HepG2 (cell line): Measurements from ENCODE around the gene FIS1. TPM values are rescaled to one million over a fixed set of nuclear protein-coding genes. Genes with fewer than 3 reads are reported as not detected.

Source experiments
- ATAC-seq: fragments of 200-7000 bp; cut with Tn5 transposase; 3 replicates; pipeline ENCODE4 v1.9.1; 2020; ENCODE audit warnings: mild to moderate bottlenecking, moderate library complexity
- BruUV-seq: library from RNA; stranded (reverse); fragments of 400-500 nt; replicated peaks from 2 replicates; lab custom pipeline; 2021; lab: Mats Ljungman, UMichigan
- CTCF ChIA-PET: fragments of 300-600 bp; formaldehyde crosslinking; extraction: SDS; loops from one replicate; lab custom pipeline; 2021; ENCODE audit warnings: low total read pairs, inconsistent platforms, low intra/inter-chr PET ratio; lab: Yijun Ruan, JAX
- POLR2A ChIA-PET: fragments of 350-600 bp; sonication (Branson Sonifier 250); formaldehyde crosslinking; loops from one replicate; lab custom pipeline; 2020; ENCODE audit warnings: antibody characterized with exemption, inconsistent platforms; lab: Yijun Ruan, JAX
- DNase-seq: peaks from one replicate; pipeline ENCODE4 v3.0.0-alpha.2; 2015; ENCODE audit warnings: low spot score
- FAIRE-seq: peaks from 3 replicates; lab custom pipeline; 2011; peaks lifted over from hg19 to GRCh38; lab: Jason Lieb, UNC
- H2AFZ ChIP-seq: one replicate; pipeline ENCODE4 v1.6.1; 2011; ENCODE audit warnings: low read length, inconsistent platforms
- H3K27ac ChIP-seq: fragments of 300-600 bp; 3 replicates; pipeline ENCODE4 v1.8.0; 2011; ENCODE audit warnings: mixed run types, mild to moderate bottlenecking, mixed read lengths, low read length, inconsistent platforms; ENCODE audit not compliant: insufficient read depth; ENCODE audit errors: extremely low read length
- H3K27me3 ChIP-seq, 2 experiments: fragments of 200-600 bp in 1 of 2; 2 replicates in 1 of 2; 3 replicates in 1 of 2; pipeline versions ENCODE4 v1.6.0 to v1.8.0; 2011; ENCODE audit warnings: low read length in 2 of 2, mild to moderate bottlenecking in 2 of 2, moderate library complexity in 2 of 2, inconsistent platforms in 1 of 2; ENCODE audit not compliant: insufficient read depth in 2 of 2, control insufficient read depth in 1 of 2
- H3K36me3 ChIP-seq, 2 experiments: fragments of 200-600 bp in 1 of 2; replicated peaks in 1 of 2; 2 replicates in 1 of 2; 3 replicates in 1 of 2; pipeline versions ENCODE4 v1.5.1 to v1.8.0; 2011; ENCODE audit warnings: low read length in 2 of 2, inconsistent platforms in 1 of 2; ENCODE audit not compliant: insufficient read depth in 2 of 2, control insufficient read depth in 1 of 2
- H3K4me1 ChIP-seq: 2 replicates; pipeline ENCODE4 v1.5.1; 2012; ENCODE audit warnings: low read length, inconsistent platforms; ENCODE audit not compliant: insufficient read depth
- H3K4me2 ChIP-seq: 2 replicates; pipeline ENCODE4 v1.6.0; 2011; ENCODE audit warnings: low read depth, low read length, inconsistent platforms
- H3K4me3 ChIP-seq, 3 experiments: fragments of 200-600 bp in 1 of 3; sonication (generic), shearing (Covaris generic) in 1 of 3; replicated peaks in 1 of 3; 2 replicates each; pipeline ENCODE4 v1.5.1; 2011 to 2016; ENCODE audit warnings: low read length in 3 of 3, inconsistent platforms in 2 of 3, low read depth in 2 of 3, mild to moderate bottlenecking in 2 of 3, control low read depth in 1 of 3, mixed read lengths in 1 of 3; ENCODE audit not compliant: insufficient read depth in 1 of 3
- H3K79me2 ChIP-seq: one replicate; pipeline ENCODE4 v1.6.1; 2011; ENCODE audit warnings: low read length, inconsistent platforms; ENCODE audit not compliant: insufficient read depth
- H3K9ac ChIP-seq: 2 replicates; pipeline ENCODE4 v1.6.0; 2011; ENCODE audit warnings: mild to moderate bottlenecking, low read depth, low read length, inconsistent platforms; ENCODE audit not compliant: insufficient read depth
- H3K9me3 ChIP-seq: 2 replicates; pipeline ENCODE4 v1.5.1; 2012; ENCODE audit warnings: mild to moderate bottlenecking, low read length
- H4K20me1 ChIP-seq: 2 replicates; pipeline ENCODE4 v1.6.0; 2011; ENCODE audit warnings: inconsistent platforms, mild to moderate bottlenecking, low read length, moderate library complexity; ENCODE audit not compliant: insufficient read depth
- AHDC1 ChIP-seq: sonication (generic); formaldehyde crosslinking; IDR thresholded peaks from 2 replicates; pipeline ENCODE4 v1.5.1; 2020; ENCODE audit warnings: mild to moderate bottlenecking, missing genetic modification reagents, borderline replicate concordance
- ELF1 ChIP-seq: sonication (generic); formaldehyde crosslinking; IDR thresholded peaks from 2 replicates; pipeline ENCODE4 v1.4.0; 2020; ENCODE audit warnings: missing genetic modification reagents
- GLI4 ChIP-seq: sonication (generic); formaldehyde crosslinking; IDR thresholded peaks from 2 replicates; pipeline ENCODE4 v1.5.1; 2020; ENCODE audit warnings: missing genetic modification reagents, mild to moderate bottlenecking, moderate library complexity, borderline replicate concordance
- KDM1A ChIP-seq: IDR thresholded peaks from 2 replicates; pipeline ENCODE4 v1.6.1; 2016; ENCODE audit warnings: missing compliant biosample characterization
- KDM5B ChIP-seq: sonication (generic); formaldehyde crosslinking; IDR thresholded peaks from 2 replicates; pipeline ENCODE4 v1.4.0; 2020; ENCODE audit warnings: missing genetic modification reagents, mild to moderate bottlenecking, borderline replicate concordance
- MED13 ChIP-seq: sonication (generic); formaldehyde crosslinking; IDR thresholded peaks from 2 replicates; pipeline ENCODE4 v1.5.0; 2020; ENCODE audit warnings: missing genetic modification reagents
- REPIN1 ChIP-seq: sonication (generic); formaldehyde crosslinking; IDR thresholded peaks from 2 replicates; pipeline ENCODE4 v1.8.0; 2022; ENCODE audit warnings: missing genetic modification reagents, low read depth, mild to moderate bottlenecking, borderline replicate concordance
- RFX3 ChIP-seq: IDR thresholded peaks from 2 replicates; pipeline ENCODE4 v1.6.1; 2016; ENCODE audit warnings: missing biosample characterization, missing genetic modification reagents
- SRSF4 ChIP-seq: fragments of 200-400 bp; formaldehyde crosslinking; IDR thresholded peaks from one replicate; pipeline ENCODE4 v1.6.1; 2018; ENCODE audit warnings: mild to moderate bottlenecking, low read depth, low read length, moderate library complexity; ENCODE audit not compliant: poor library complexity, severe bottlenecking
- ZBTB37 ChIP-seq: sonication (generic); formaldehyde crosslinking; IDR thresholded peaks from 2 replicates; pipeline ENCODE4 v1.4.0; 2020; ENCODE audit warnings: mild to moderate bottlenecking, missing genetic modification reagents
- ZKSCAN1 ChIP-seq: fragments of 150-350 bp; IDR thresholded peaks from 2 replicates; pipeline ENCODE4 v1.6.1; 2014; ENCODE audit warnings: low read length
- ZNF234 ChIP-seq: sonication (generic); formaldehyde crosslinking; conservative IDR thresholded peaks from 2 replicates; pipeline ENCODE4 v1.5.1; 2020; ENCODE audit warnings: mild to moderate bottlenecking, missing genetic modification reagents
- ZNF782 ChIP-seq: sonication (generic); formaldehyde crosslinking; IDR thresholded peaks from 2 replicates; pipeline ENCODE4 v1.4.0; 2020; ENCODE audit warnings: missing genetic modification reagents, mild to moderate bottlenecking, borderline replicate concordance
- WGBS: methylation state at CpG from one replicate; pipeline ENCODE4 v1.1.6; 2017; ENCODE audit warnings: low lambda C conversion rate; 5-methylcytosine and 5-hydroxymethylcytosine counted together
- in situ Hi-C: cut with HindIII; loops from 2 replicates; pipeline ENCODE4 v1.10.0; 2017; ENCODE audit warnings: low pct_unique_long_range_greater_than_20kb; ENCODE audit not compliant: extremely low pct_ligation_motif_present
- intact Hi-C: fragments of 100-400 bp; cut with micrococcal nuclease; formaldehyde crosslinking; loops from one replicate; pipeline ENCODE4 v1.10.0; 2022; ENCODE audit not compliant: unreplicated experiment
- polyA plus RNA-seq, 8 experiments: library from polyadenylated mRNA; depleted of rRNA in 3 of 8; stranded (reverse) in 7 of 8; unstranded in 1 of 8; fragments of >200 nt; fragmentation: Illumina TruSeq in 4 of 8; extraction: Trizol in 4 of 8; gene quantifications; 2 replicates each; pipeline versions ENCODE4 v1.2.1 to v1.2.3, GENCODE V29; 2011 to 2016; ENCODE audit warnings: low read depth in 4 of 8, missing spikeins in 1 of 8, mixed read lengths in 1 of 8; ENCODE audit not compliant: insufficient read depth in 1 of 8
- total RNA-seq, 5 experiments: library from RNA; depleted of rRNA; stranded (reverse); fragments of >200 nt; fragmentation: Illumina TruSeq; extraction: Trizol; gene quantifications; 2 replicates each; pipeline ENCODE4 v1.2.3, GENCODE V29; 2016; ENCODE audit warnings: low read depth in 1 of 5
- TF ChIP-seq, protein P1 (sequence below): sonication (generic); formaldehyde crosslinking; IDR thresholded peaks from 2 replicates; pipeline ENCODE4 v1.4.0; 2020; ENCODE audit warnings: missing genetic modification reagents, borderline replicate concordance

The FIS1 gene
- total and polyA plus RNA-seq, 2 of the 13 experiments (the other 11 are each of a cell fraction or from before 2014, with no cell fraction given): 97.5 to 101 TPM

DNA sequence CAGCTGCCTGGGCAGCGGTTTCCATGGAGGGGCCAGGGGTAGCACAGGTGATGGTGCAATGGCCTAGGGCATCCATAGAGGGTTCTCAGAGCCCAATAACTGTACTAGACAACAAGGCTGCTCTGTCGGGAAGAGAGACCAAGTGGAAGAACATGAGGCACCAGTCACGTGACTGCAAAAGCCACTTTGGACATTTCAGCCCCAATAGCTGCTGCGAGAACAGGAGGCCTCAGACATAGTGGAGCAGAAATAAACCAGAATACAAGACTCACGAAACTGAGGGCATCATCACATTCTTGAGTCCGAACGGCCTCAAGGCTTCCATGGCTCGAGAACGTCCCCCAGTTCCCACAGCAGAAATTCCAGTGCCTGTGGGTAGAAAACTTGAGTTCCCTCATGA is 32.3 kb upstream of the FIS1 start:
- FAIRE-seq: no peak
- Histone ChIP-seq H4K20me1 (no peaks in the 10 kb centered on the region), H3K9ac (no peak overlapping the region), H3K79me2 (no peaks in the 10 kb centered on the region), H3K36me3 (no peaks in the 10 kb centered on the region), H3K9me3 (no peaks in the 10 kb centered on the region), H3K27ac (no peak overlapping the region), H3K4me2 (no peak overlapping the region), H3K4me1 (no peaks in the 10 kb centered on the region), H3K27me3 (no peaks in the 10 kb centered on the region), H2AFZ (no peak overlapping the region), H3K4me3 (no peak overlapping the region)
- CTCF ChIA-PET: no interaction called here
- ATAC-seq: no peak
- POLR2A ChIA-PET: no interaction called here
- intact Hi-C loops: no loop called here
- WGBS: 53% methylated on average over 8 of the region's 9 CpGs
- in situ Hi-C loops: loop anchor here (25.0 kb wide), 1 partner anchor 390 kb away; the partner anchor contains the start of genes ACHE, SRRT and UFSP1
- BruUV-seq: no TSS peak
- no peak for DNase-seq
- TF ChIP-seq ZKSCAN1: no peak
- no peak for TF ChIP-seq SRSF4
- TF ChIP-seq, protein P1, sequence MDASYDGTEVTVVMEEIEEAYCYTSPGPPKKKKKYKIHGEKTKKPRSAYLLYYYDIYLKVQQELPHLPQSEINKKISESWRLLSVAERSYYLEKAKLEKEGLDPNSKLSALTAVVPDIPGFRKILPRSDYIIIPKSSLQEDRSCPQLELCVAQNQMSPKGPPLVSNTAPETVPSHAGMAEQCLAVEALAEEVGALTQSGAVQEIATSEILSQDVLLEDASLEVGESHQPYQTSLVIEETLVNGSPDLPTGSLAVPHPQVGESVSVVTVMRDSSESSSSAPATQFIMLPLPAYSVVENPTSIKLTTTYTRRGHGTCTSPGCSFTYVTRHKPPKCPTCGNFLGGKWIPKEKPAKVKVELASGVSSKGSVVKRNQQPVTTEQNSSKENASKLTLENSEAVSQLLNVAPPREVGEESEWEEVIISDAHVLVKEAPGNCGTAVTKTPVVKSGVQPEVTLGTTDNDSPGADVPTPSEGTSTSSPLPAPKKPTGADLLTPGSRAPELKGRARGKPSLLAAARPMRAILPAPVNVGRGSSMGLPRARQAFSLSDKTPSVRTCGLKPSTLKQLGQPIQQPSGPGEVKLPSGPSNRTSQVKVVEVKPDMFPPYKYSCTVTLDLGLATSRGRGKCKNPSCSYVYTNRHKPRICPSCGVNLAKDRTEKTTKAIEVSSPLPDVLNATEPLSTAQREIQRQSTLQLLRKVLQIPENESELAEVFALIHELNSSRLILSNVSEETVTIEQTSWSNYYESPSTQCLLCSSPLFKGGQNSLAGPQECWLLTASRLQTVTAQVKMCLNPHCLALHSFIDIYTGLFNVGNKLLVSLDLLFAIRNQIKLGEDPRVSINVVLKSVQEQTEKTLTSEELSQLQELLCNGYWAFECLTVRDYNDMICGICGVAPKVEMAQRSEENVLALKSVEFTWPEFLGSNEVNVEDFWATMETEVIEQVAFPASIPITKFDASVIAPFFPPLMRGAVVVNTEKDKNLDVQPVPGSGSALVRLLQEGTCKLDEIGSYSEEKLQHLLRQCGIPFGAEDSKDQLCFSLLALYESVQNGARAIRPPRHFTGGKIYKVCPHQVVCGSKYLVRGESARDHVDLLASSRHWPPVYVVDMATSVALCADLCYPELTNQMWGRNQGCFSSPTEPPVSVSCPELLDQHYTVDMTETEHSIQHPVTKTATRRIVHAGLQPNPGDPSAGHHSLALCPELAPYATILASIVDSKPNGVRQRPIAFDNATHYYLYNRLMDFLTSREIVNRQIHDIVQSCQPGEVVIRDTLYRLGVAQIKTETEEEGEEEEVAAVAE (CRISPR knock-in tag): no peak
- TF ChIP-seq RFX3 (CRISPR knock-in tag): no peak
- TF ChIP-seq ZBTB37: no peak
- TF ChIP-seq KDM5B (CRISPR knock-in tag): no peak
- no peak for TF ChIP-seq KDM1A (CRISPR knock-in tag)
- TF ChIP-seq REPIN1 (CRISPR knock-in tag): no peak
- no peak for TF ChIP-seq ZNF234 (CRISPR knock-in tag)
- TF ChIP-seq MED13 (CRISPR knock-in tag): no peak
- no peak for TF ChIP-seq ELF1 (CRISPR knock-in tag)
- TF ChIP-seq GLI4 (CRISPR knock-in tag): no peak
- TF ChIP-seq AHDC1: no peak
- no peak for TF ChIP-seq ZNF782 (CRISPR knock-in tag)
